HepG2 (cell line): ENCODE results near the gene SRSF3. TPM values are rescaled to one million over a fixed set of nuclear protein-coding genes. Genes with fewer than 3 reads are reported as not detected.

Experiments
- ARID3A ChIP-seq: IDR thresholded peaks from 2 replicates; pipeline ENCODE4 v1.6.1; 2012; ENCODE audit warnings: low read depth, low read length, improper control_type of control experiment
- CHD2 ChIP-seq: IDR thresholded peaks from 2 replicates; pipeline ENCODE4 v1.6.1; 2011; ENCODE audit warnings: low read depth, low read length, improper control_type of control experiment
- ELF1 ChIP-seq: sonication (generic); formaldehyde crosslinking; IDR thresholded peaks from 2 replicates; pipeline ENCODE4 v1.4.0; 2020; ENCODE audit warnings: missing genetic modification reagents
- HBP1 ChIP-seq: IDR thresholded peaks from 2 replicates; pipeline ENCODE4 v1.6.1; 2016; ENCODE audit warnings: low read depth, control low read depth
- HMGXB4 ChIP-seq, 2 experiments: sonication (generic) in 1 of 2; formaldehyde crosslinking in 1 of 2; IDR thresholded peaks; 2 replicates each; pipeline versions ENCODE4 v1.4.0 to v1.6.1; 2018 to 2020; ENCODE audit warnings: missing genetic modification reagents in 2 of 2, borderline replicate concordance in 1 of 2, low read depth in 1 of 2, mild to moderate bottlenecking in 1 of 2, missing biosample characterization in 1 of 2
- HNRNPK ChIP-seq: fragments of 200-400 bp; formaldehyde crosslinking; IDR thresholded peaks from 2 replicates; pipeline ENCODE4 v1.6.1; 2018; ENCODE audit warnings: low read length, low read depth, moderate library complexity, mild to moderate bottlenecking; ENCODE audit not compliant: poor library complexity, severe bottlenecking
- KDM5B ChIP-seq: sonication (generic); formaldehyde crosslinking; IDR thresholded peaks from 2 replicates; pipeline ENCODE4 v1.4.0; 2020; ENCODE audit warnings: missing genetic modification reagents, mild to moderate bottlenecking, borderline replicate concordance
- KMT2B ChIP-seq: IDR thresholded peaks from 2 replicates; pipeline ENCODE4 v1.6.1; 2016; ENCODE audit warnings: missing genetic modification reagents, missing compliant biosample characterization
- MAFK ChIP-seq, 2 experiments: IDR thresholded peaks in 1 of 2; conservative IDR thresholded peaks in 1 of 2; 2 replicates each; pipeline ENCODE4 v1.6.1; 2011; ENCODE audit warnings: improper control_type of control experiment in 2 of 2, low read length in 2 of 2
- MLLT10 ChIP-seq: sonication (generic); formaldehyde crosslinking; IDR thresholded peaks from 2 replicates; pipeline ENCODE4 v1.4.0; 2020; ENCODE audit warnings: missing genetic modification reagents
- PAX8 ChIP-seq: sonication (generic); formaldehyde crosslinking; IDR thresholded peaks from 2 replicates; pipeline ENCODE4 v1.8.0; 2022; ENCODE audit warnings: mild to moderate bottlenecking, missing genetic modification reagents, borderline replicate concordance
- PHF21A ChIP-seq: sonication (generic); formaldehyde crosslinking; IDR thresholded peaks from 2 replicates; pipeline ENCODE4 v1.5.0; 2020; ENCODE audit warnings: mild to moderate bottlenecking, missing genetic modification reagents
- PRPF4 ChIP-seq: fragments of 200-400 bp; formaldehyde crosslinking; IDR thresholded peaks from 2 replicates; pipeline ENCODE4 v1.6.1; 2016; ENCODE audit warnings: low read length, low read depth; ENCODE audit not compliant: poor library complexity, severe bottlenecking
- RBM22 ChIP-seq: fragments of 200-400 bp; formaldehyde crosslinking; optimal IDR thresholded peaks from 2 replicates; pipeline ENCODE3; 2017; ENCODE audit warnings: mild to moderate bottlenecking, low read length, moderate library complexity
- RORA ChIP-seq: sonication (generic); formaldehyde crosslinking; IDR thresholded peaks from 2 replicates; pipeline ENCODE4 v1.5.0; 2020; ENCODE audit warnings: mild to moderate bottlenecking, missing genetic modification reagents, moderate library complexity
- RXRA ChIP-seq: sonication (generic); formaldehyde crosslinking; IDR thresholded peaks from 2 replicates; pipeline ENCODE4 v1.5.1; 2020; ENCODE audit warnings: missing genetic modification reagents
- SAP130 ChIP-seq: IDR thresholded peaks from 2 replicates; pipeline ENCODE4 v1.6.1; 2016; ENCODE audit warnings: low read depth
- STAT5B ChIP-seq: sonication (generic); formaldehyde crosslinking; IDR thresholded peaks from 2 replicates; pipeline ENCODE4 v1.4.0; 2020; ENCODE audit warnings: missing genetic modification reagents
- ZC3H4 ChIP-seq: sonication (generic); formaldehyde crosslinking; IDR thresholded peaks from 2 replicates; pipeline ENCODE4 v1.4.0; 2020; ENCODE audit warnings: missing genetic modification reagents, borderline replicate concordance
- ZNF281 ChIP-seq: sonication (generic); formaldehyde crosslinking; IDR thresholded peaks from 2 replicates; pipeline ENCODE4 v1.4.0; 2020; ENCODE audit warnings: missing genetic modification reagents, borderline replicate concordance
- ZNF431 ChIP-seq: sonication (generic); formaldehyde crosslinking; IDR thresholded peaks from 2 replicates; pipeline ENCODE4 v1.9.0; 2022; ENCODE audit warnings: missing genetic modification reagents, low read depth, mild to moderate bottlenecking, borderline replicate concordance
- polyA plus RNA-seq, 8 experiments: library from polyadenylated mRNA; depleted of rRNA in 3 of 8; stranded (reverse) in 7 of 8; unstranded in 1 of 8; fragments of >200 nt; fragmentation: Illumina TruSeq in 4 of 8; extraction: Trizol in 4 of 8; gene quantifications; 2 replicates each; pipeline versions ENCODE4 v1.2.1 to v1.2.3, GENCODE V29; 2011 to 2016; ENCODE audit warnings: low read depth in 4 of 8, missing spikeins in 1 of 8, mixed read lengths in 1 of 8; ENCODE audit not compliant: insufficient read depth in 1 of 8
- total RNA-seq, 5 experiments: library from RNA; depleted of rRNA; stranded (reverse); fragments of >200 nt; fragmentation: Illumina TruSeq; extraction: Trizol; gene quantifications; 2 replicates each; pipeline ENCODE4 v1.2.3, GENCODE V29; 2016; ENCODE audit warnings: low read depth in 1 of 5

The SRSF3 gene
- total and polyA plus RNA-seq, 2 of the 13 experiments (the other 11 are each of a cell fraction or from before 2014, with no cell fraction given) = 206 to 684 TPM

- no peak for TF ChIP-seq PHF21A (CRISPR knock-in tag)
- no peak for TF ChIP-seq RXRA (CRISPR knock-in tag)
- 0 out of 2 replicates have a peak, but pooled peaks have one; percentile 8 for TF ChIP-seq HBP1
- no peak for TF ChIP-seq MAFK (conservative IDR thresholded peaks at IDR 0.05 in 1 of 2, IDR thresholded peaks at IDR 0.05 in 1 of 2; ENCODE audit: low read length in 2 of 2)
- TF ChIP-seq ZNF281 (CRISPR knock-in tag) = peak; percentile 36; the same call in 1 of the 2 replicates
- peak; percentile 83 for TF ChIP-seq HNRNPK
- no peak for TF ChIP-seq STAT5B
- 0 out of 4 replicates have a peak, but pooled peaks of 1 of the 2 experiments have one; percentile 12 for TF ChIP-seq HMGXB4 (CRISPR knock-in tag; IDR thresholded peaks at IDR 0.05; ENCODE audit: borderline replicate concordance in 1 of 2, low read depth in 1 of 2)
- TF ChIP-seq RORA (CRISPR knock-in tag) = no peak
- TF ChIP-seq KMT2B (CRISPR knock-in tag) = no peak
- no peak for TF ChIP-seq CHD2
- 0 out of 2 replicates have a peak, but pooled peaks have one; percentile 23 for TF ChIP-seq ARID3A
- peak; percentile 85; the same call in 1 of the 2 replicates for TF ChIP-seq ZC3H4 (CRISPR knock-in tag)
- TF ChIP-seq PAX8 (CRISPR knock-in tag) = no peak
- TF ChIP-seq MLLT10 (CRISPR knock-in tag) = 0 out of 2 replicates have a peak, but pooled peaks have one; percentile 68
- peak; percentile 55; the same call in 1 of the 2 replicates for TF ChIP-seq SAP130
- TF ChIP-seq ELF1 = no peak
- no peak for TF ChIP-seq ZNF431
- TF ChIP-seq PRPF4 = no peak
- TF ChIP-seq RBM22 = peak; percentile 5
- TF ChIP-seq KDM5B (CRISPR knock-in tag) = no peak
Observed at GRCh38 chr6:36594816-36595643, 868 bp downstream of the SRSF3 start (continued).
